ENCODE measurements around the gene SCYGR4.
"Not testable (repeated sequence)": the region's sequence is repeated elsewhere in the genome, so short reads cannot be mapped to it uniquely, and the experiment has no call there.

Gene SCYGR4

GRCh38 chr2:227617316-227618230 lies at the start of gene SCYGR4:
SCYGR4 (plus strand) TSS chr2:227617498; CDS start chr2:227617498, 0 bp downstream.
- no peak for DNase-seq

- no peak for DNase-seq
Observed at GRCh38 chr2:227568852-227569169, 48.5 kb upstream of the SCYGR4 start.

GRCh38 chr2:227570615-227571014 lies 46.7 kb upstream of the SCYGR4 start:
- no peak for DNase-seq

GRCh38 chr2:227576110-227576509 lies 41.2 kb upstream of the SCYGR4 start:
- DNase-seq, result no peak

- DNase-seq, result no peak
Observed at GRCh38 chr2:227576812-227577211, 40.5 kb upstream of the SCYGR4 start.

GRCh38 chr2:227577555-227577954 lies 39.7 kb upstream of the SCYGR4 start:
- DNase-seq, result no peak

- DNase-seq, result no peak
Observed at GRCh38 chr2:227578642-227579041, 38.7 kb upstream of the SCYGR4 start.

GRCh38 chr2:227579791-227580190 lies 37.5 kb upstream of the SCYGR4 start:
- DNase-seq, result no peak

- DNase-seq, result no peak
Observed at GRCh38 chr2:227582369-227582768, 34.9 kb upstream of the SCYGR4 start.

- DNase-seq, result no peak
Observed at GRCh38 chr2:227592694-227593387, 24.5 kb upstream of the SCYGR4 start.

- DNase-seq, result no peak
Observed at GRCh38 chr2:227595797-227596196, 21.5 kb upstream of the SCYGR4 start.

GRCh38 chr2:227597036-227597435 lies 20.3 kb upstream of the SCYGR4 start:
- no peak for DNase-seq

GRCh38 chr2:227597998-227598397 lies 19.3 kb upstream of the SCYGR4 start:
- DNase-seq, result no peak

- not testable (repeated sequence) for DNase-seq
Observed at GRCh38 chr2:227598835-227599503, 18.3 kb upstream of the SCYGR4 start, which contains the start of gene SCYGR2. SCYGR2 (plus strand) TSS chr2:227598893; CDS start chr2:227598893, 0 bp downstream.

- DNase-seq, result no peak
Observed at GRCh38 chr2:227602358-227602757, 14.9 kb upstream of the SCYGR4 start.

GRCh38 chr2:227606476-227606875 lies 10.8 kb upstream of the SCYGR4 start:
- no peak for DNase-seq

- no peak for DNase-seq
Observed at GRCh38 chr2:227607941-227608340, 9.4 kb upstream of the SCYGR4 start.

GRCh38 chr2:227608561-227609338 lies 8.5 kb upstream of the SCYGR4 start:
- no peak for DNase-seq

GRCh38 chr2:227610123-227610522 lies 7.2 kb upstream of the SCYGR4 start:
- DNase-seq, result no peak

- no peak for DNase-seq
Observed at GRCh38 chr2:227612546-227613271, 4.6 kb upstream of the SCYGR4 start.

GRCh38 chr2:227613272-227613660 lies 4.0 kb upstream of the SCYGR4 start:
- no peak for DNase-seq

- DNase-seq, result no peak
Observed at GRCh38 chr2:227614246-227614645, 3.1 kb upstream of the SCYGR4 start.

All from NCI-H526 treated with DMSO at 0.1 percent for 48 hours (cell line).